ENCODE data around the gene DDX19B. TPM values are rescaled to one million over a fixed set of nuclear protein-coding genes. Genes with fewer than 3 reads are reported as not detected.
A peak's percentile ranks its signal among the peaks of the same experiment; 100 is the strongest.

Gene DDX19B
- polyA plus RNA-seq, 1 donor (not counting 4 experiments of a cell fraction or from before 2014, with no cell fraction given) = 24.6 TPM

- H3K36me3 ChIP-seq (ENCODE audit: control insufficient read depth in 2 of 2, extremely low read depth in 1 of 2, insufficient read depth in 2 of 2, low read length in 2 of 2) = peaks cover 32 to 34% of the 10 kb centered on the region in 2 experiments
- dilution Hi-C loops (cut with MboI; ENCODE audit: extremely low pct_ligation_motif_present, low sequenced_read_pairs) = no loop called here
- TF ChIP-seq CTCF (optimal IDR thresholded peaks at IDR 0.05 in 1 of 3, IDR thresholded peaks at IDR 0.05 in 1 of 3, conservative IDR thresholded peaks at IDR 0.05 in 1 of 3; ENCODE audit: extremely low read depth in 1 of 3, insufficient read depth in 2 of 3, low read length in 3 of 3) (peak; percentile 69 to 73 (median 70)), EZH2 (IDR thresholded peaks at IDR 0.05; ENCODE audit: low read length) (no peak)
Measured at GRCh38 chr16:70252355-70252988, 46.5 kb upstream of the DDX19B start.

GRCh38 chr16:70253291-70254106 lies 45.5 kb upstream of the DDX19B start:
- peaks cover 2% of the 10 kb centered on the region for H3K9me1 ChIP-seq (ENCODE audit: control insufficient read depth, extremely low read depth, insufficient read depth, low read length)
- H3K79me2 ChIP-seq (ENCODE audit: control insufficient read depth, insufficient read depth, low read length) = peaks cover 24% of the 10 kb centered on the region
- no peak overlapping the region for H2AFZ ChIP-seq (ENCODE audit: control insufficient read depth, low read length)
- H3K4me2 ChIP-seq (ENCODE audit: control insufficient read depth, extremely low read depth, insufficient read depth, low read depth, low read length) = no peak overlapping the region
- TF ChIP-seq EZH2 (IDR thresholded peaks at IDR 0.05; ENCODE audit: low read length) (no peak), CTCF (optimal IDR thresholded peaks at IDR 0.05 in 1 of 3, IDR thresholded peaks at IDR 0.05 in 1 of 3, conservative IDR thresholded peaks at IDR 0.05 in 1 of 3; ENCODE audit: extremely low read depth in 1 of 3, insufficient read depth in 2 of 3, low read length in 3 of 3) (peak; percentile 45 to 67 (median 64))
- H4K20me1 ChIP-seq (ENCODE audit: control insufficient read depth, extremely low read depth, insufficient read depth, low read length) = peaks cover 12% of the 10 kb centered on the region
- no peak overlapping the region for H3K9ac ChIP-seq (ENCODE audit: control insufficient read depth, extremely low read depth, insufficient read depth, low read length)
- peaks cover 41 to 42% of the 10 kb centered on the region in 2 experiments for H3K36me3 ChIP-seq (ENCODE audit: control insufficient read depth in 2 of 2, extremely low read depth in 1 of 2, insufficient read depth in 2 of 2, low read length in 2 of 2)
- FAIRE-seq (no peak), DNase-seq (ENCODE audit: low read depth, low spot score) (no peak)
- no peaks in the 10 kb centered on the region for H3K27me3 ChIP-seq (ENCODE audit: control insufficient read depth, extremely low read depth, insufficient read depth, low read length)
- H3K4me3 ChIP-seq (ENCODE audit: control insufficient read depth in 2 of 3, extremely low read depth in 1 of 3, insufficient read depth in 2 of 3, low read depth in 1 of 3, low read length in 3 of 3) = no peak overlapping the region
- dilution Hi-C loops (cut with MboI; ENCODE audit: extremely low pct_ligation_motif_present, low sequenced_read_pairs) = no loop called here
- no peaks in the 10 kb centered on the region for H3K9me3 ChIP-seq (ENCODE audit: control insufficient read depth, low read depth, low read length)
- H3K4me1 ChIP-seq (ENCODE audit: control insufficient read depth, extremely low read depth, insufficient read depth, low read length) = no peaks in the 10 kb centered on the region
- no peak overlapping the region for H3K27ac ChIP-seq (ENCODE audit: control insufficient read depth, insufficient read depth, low read length)

More at GRCh38 chr16:70252355-70252988, 46.5 kb upstream of the DDX19B start:
- Histone ChIP-seq H3K9ac (ENCODE audit: control insufficient read depth, extremely low read depth, insufficient read depth, low read length) (no peak overlapping the region), H4K20me1 (ENCODE audit: control insufficient read depth, extremely low read depth, insufficient read depth, low read length) (peaks cover 8% of the 10 kb centered on the region), H3K9me1 (ENCODE audit: control insufficient read depth, extremely low read depth, insufficient read depth, low read length) (no peaks in the 10 kb centered on the region), H3K9me3 (ENCODE audit: control insufficient read depth, low read depth, low read length) (no peaks in the 10 kb centered on the region), H3K4me1 (ENCODE audit: control insufficient read depth, extremely low read depth, insufficient read depth, low read length) (no peaks in the 10 kb centered on the region), H3K4me2 (ENCODE audit: control insufficient read depth, extremely low read depth, insufficient read depth, low read depth, low read length) (no peak overlapping the region), H3K4me3 (ENCODE audit: control insufficient read depth in 2 of 3, extremely low read depth in 1 of 3, insufficient read depth in 2 of 3, low read depth in 1 of 3, low read length in 3 of 3) (no peak overlapping the region), H2AFZ (ENCODE audit: control insufficient read depth, low read length) (no peak overlapping the region), H3K79me2 (ENCODE audit: control insufficient read depth, insufficient read depth, low read length) (peaks cover 26% of the 10 kb centered on the region), H3K27ac (ENCODE audit: control insufficient read depth, insufficient read depth, low read length) (no peak overlapping the region), H3K27me3 (ENCODE audit: control insufficient read depth, extremely low read depth, insufficient read depth, low read length) (no peaks in the 10 kb centered on the region)
- FAIRE-seq (no peak), DNase-seq (ENCODE audit: low read depth, low spot score) (no peak)
